ENCODE data around the gene GRID2.
"Not testable (repeated sequence)": the region's sequence is repeated elsewhere in the genome, so short reads cannot be mapped to it uniquely, and the experiment has no call there.

GRID2 gene

GRCh38 chr4:93346840-93347239, 1043.1 kb downstream of the GRID2 start:
- no peak for DNase-seq

GRCh38 chr4:93348896-93349295, 1045.1 kb downstream of the GRID2 start:
- DNase-seq: no peak

- DNase-seq: no peak
Observed at GRCh38 chr4:93351846-93352245, 1048.1 kb downstream of the GRID2 start.

- DNase-seq: no peak
Observed at GRCh38 chr4:93355411-93355810, 1051.6 kb downstream of the GRID2 start.

- no peak for DNase-seq
Observed at GRCh38 chr4:93359586-93359985, 1055.8 kb downstream of the GRID2 start.

GRCh38 chr4:93366169-93366755, 1062.5 kb downstream of the GRID2 start:
- DNase-seq: not testable (repeated sequence)

- no peak for DNase-seq
Observed at GRCh38 chr4:93368968-93369367, 1065.2 kb downstream of the GRID2 start.

GRCh38 chr4:93370256-93370655, 1066.5 kb downstream of the GRID2 start:
- no peak for DNase-seq

GRCh38 chr4:93373893-93374860, 1070.4 kb downstream of the GRID2 start:
- no peak for DNase-seq

- no peak for DNase-seq
Observed at GRCh38 chr4:93384241-93384640, 1080.5 kb downstream of the GRID2 start.

GRCh38 chr4:93384887-93385286, 1081.1 kb downstream of the GRID2 start:
- no peak for DNase-seq

- DNase-seq: no peak
Observed at GRCh38 chr4:93394545-93395081, 1090.8 kb downstream of the GRID2 start.

- DNase-seq: no peak
Observed at GRCh38 chr4:93396272-93396671, 1092.5 kb downstream of the GRID2 start.

- no peak for DNase-seq
Observed at GRCh38 chr4:93403571-93403970, 1099.8 kb downstream of the GRID2 start.

GRCh38 chr4:93407493-93408275, 1103.9 kb downstream of the GRID2 start:
- no peak for DNase-seq

- no peak for DNase-seq
Observed at GRCh38 chr4:93409035-93409434, 1105.3 kb downstream of the GRID2 start.

- no peak for DNase-seq
Observed at GRCh38 chr4:93414041-93414550, 1110.3 kb downstream of the GRID2 start.

GRCh38 chr4:93416344-93417128, 1112.8 kb downstream of the GRID2 start:
- DNase-seq: no peak

- DNase-seq: no peak
Observed at GRCh38 chr4:93431371-93431770, 1127.6 kb downstream of the GRID2 start.

- no peak for DNase-seq
Observed at GRCh38 chr4:93433840-93434239, 1130.1 kb downstream of the GRID2 start.

GRCh38 chr4:93436000-93436626, 1132.3 kb downstream of the GRID2 start:
- DNase-seq: no peak

GRCh38 chr4:93437991-93438390, 1134.2 kb downstream of the GRID2 start:
- DNase-seq: no peak

All from activated naive CD4-positive, alpha-beta T cell treated with Interleukin-2 at 50 U/mL for 16 hours (primary cell).